Heart left ventricle (tissue), 16 donors: Measurements from ENCODE around the gene SRGAP1. TPM values are rescaled to one million over a fixed set of nuclear protein-coding genes. Genes with fewer than 3 reads are reported as not detected.

ENCODE experiments used
- ATAC-seq, 4 donors: fragments of 200-7000 bp; cut with Tn5 transposase; one replicate each; pipeline ENCODE4 v1.9.1; 2020 to 2022; ENCODE audit warnings: moderate library complexity in 4 of 4, mild to moderate bottlenecking in 3 of 4, moderate number of reproducible peaks in 1 of 4
- DNase-seq, 5 donors: peaks; one replicate each; pipeline ENCODE4 v3.0.0-alpha.2; 2020
- H3K27ac ChIP-seq, 12 donors: fragments of 200-600 bp; sonication (generic) in 4 of 12; one replicate each; pipeline versions ENCODE4 v1.5.0 to v1.8.0; 2016 to 2022; ENCODE audit warnings: mild to moderate bottlenecking in 2 of 12
- H3K27me3 ChIP-seq, 9 donors: fragments of 200-600 bp; sonication (generic) in 2 of 9; one replicate each; pipeline versions ENCODE4 v1.5.1 to v1.8.0; 2016 to 2022; ENCODE audit warnings: mild to moderate bottlenecking in 3 of 9
- H3K36me3 ChIP-seq, 9 donors: fragments of 200-600 bp; sonication (generic) in 2 of 9; one replicate each; pipeline versions ENCODE4 v1.5.0 to v1.8.0; 2018 to 2022; ENCODE audit warnings: mild to moderate bottlenecking in 2 of 9
- H3K4me1 ChIP-seq, 12 donors: fragments of 200-600 bp; sonication (generic) in 4 of 12; one replicate each; pipeline versions ENCODE4 v1.5.0 to v1.8.0; 2016 to 2022; ENCODE audit warnings: mild to moderate bottlenecking in 3 of 12
- H3K4me3 ChIP-seq, 12 donors: fragments of 200-600 bp; sonication (generic) in 4 of 12; one replicate each; pipeline versions ENCODE4 v1.5.0 to v1.8.0; 2017 to 2022; ENCODE audit warnings: mild to moderate bottlenecking in 9 of 12, moderate library complexity in 4 of 12
- H3K9me3 ChIP-seq, 12 donors: fragments of 200-600 bp; sonication (generic) in 4 of 12; one replicate each; pipeline versions ENCODE4 v1.5.0 to v1.8.0; 2016 to 2022; ENCODE audit warnings: mild to moderate bottlenecking in 1 of 12
- POLR2A ChIP-seq, 2 donors: fragments of 450-650 bp; IDR thresholded peaks; one replicate each; pipeline ENCODE4 v1.6.1; 2017; ENCODE audit warnings: antibody characterized with exemption in 2 of 2, mild to moderate bottlenecking in 2 of 2, moderate library complexity in 2 of 2
- WGBS, 4 donors: extraction: QIAGEN DNeasy Blood & Tissue Kit in 2 of 4; methylation state at CpG; one replicate each; pipeline versions ENCODE4 v1.1.5 to v1.1.7; 2013 to 2018; 5-methylcytosine and 5-hydroxymethylcytosine counted together
- intact Hi-C, 10 donors: fragments of 100-400 bp; cut with DNase I; formaldehyde crosslinking; loops; one replicate each; pipeline versions ENCODE4 v1.11.1 to v1.14.2; 2022
- polyA plus RNA-seq, 2 donors: library from polyadenylated mRNA; stranded (reverse); fragments of 200-250 nt; gene quantifications; one replicate each; pipeline ENCODE4 v1.2.3, GENCODE V29; 2013
- total RNA-seq, 9 donors: library from RNA; depleted of rRNA in 2 of 9; stranded (reverse); fragments of >200 nt in 2 of 9; fragmentation: NEBNext Ultra II Directional in 3 of 9; extraction: Animal tissue kit (Norgen Biotek cat#: 25700) in 3 of 9; gene quantifications; one replicate each; pipeline versions ENCODE4 v1.1.0 to v1.2.4, GENCODE V29; 2016 to 2023
- TF ChIP-seq, protein P1 (sequence below), 12 donors: fragments of 200-600 bp; sonication (generic) in 4 of 12; IDR thresholded peaks; one replicate each; pipeline versions ENCODE4 v1.5.0 to v1.8.0; 2018 to 2022; ENCODE audit warnings: antibody characterized with exemption in 12 of 12, mild to moderate bottlenecking in 5 of 12
- donor health status: ischemic (EF 13 %, LVEDD 7.1; RV severe dilation, severe dysfunction).
- donor health status: healthy with polysubstance abuse.
- donor health status: DM: no; HTN: yes; CAD: no.
- donor health status: DM: no; HTN: no; CAD: no.
- donor health status: ischemic (EF 25% LVEDD 6.9; RV normal size, moderate dysfunction).
- donor health status: ischemic (EF 25% LVEDD 5.7; RV mildly dilated, moderate dysfunction).
- donor health status: healthy.
- donor health status: DM: yes; HTN: yes; CAD: no.
- donor health status: ischemic (EF 35%, LVEDD 5.7; RV mildly dilated, moderate dysfunction).
- donor health status: nonischemic (EF 11% LVEDD 7.7; RV severe dilation, severe dysfunction).
- donor health status: DM: yes; HTN: yes; CAD: no.
- donor health status: PGD.
- donor health status: ischemic (EF 29% LVEDD 5.4; RV normal size, mild dysfunction).
- donor health status: nonischemic (EF 23%, LVEDD 6.1; RV moderate dilation, normal function).

Gene SRGAP1
- total and polyA plus RNA-seq, 11 donors = 1.3 to 10.6 (median 4.5) TPM

DNA sequence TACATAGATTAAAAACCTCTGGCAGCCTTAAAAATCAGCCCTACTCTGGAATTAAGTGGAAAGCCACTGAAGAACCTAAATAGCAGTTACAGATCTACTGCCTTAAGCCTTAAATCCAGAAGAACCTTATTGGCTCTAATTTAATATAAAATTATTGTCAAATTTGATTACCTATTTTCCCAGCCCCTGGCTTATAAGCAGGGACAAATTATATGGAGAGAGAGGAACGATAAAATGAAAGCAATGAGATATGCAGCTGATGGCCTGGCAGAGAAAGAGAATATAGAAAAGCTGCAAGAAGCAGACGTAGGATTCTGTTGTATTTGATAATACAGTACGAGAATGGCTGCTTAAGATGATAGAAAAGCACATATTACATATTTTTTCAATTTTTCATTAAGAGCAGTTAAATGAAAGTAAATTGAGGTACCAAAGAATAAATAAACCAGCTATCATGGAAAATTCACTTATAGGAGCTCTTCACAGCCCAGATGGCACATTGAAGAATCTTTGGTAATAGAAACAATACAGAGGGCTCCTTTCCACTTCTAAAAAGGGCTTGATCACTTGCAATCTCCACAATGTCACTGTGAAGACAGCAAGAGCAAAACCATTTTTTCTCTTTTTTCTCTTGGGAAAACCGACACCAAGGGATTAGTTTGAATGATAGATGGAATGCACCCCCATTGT, 248.2 kb downstream of the SRGAP1 start:
- WGBS, 4 donors = 67 to 81% (median 79%) methylated on average over 4 of the region's 4 CpGs
- no peak for TF ChIP-seq POLR2A (IDR thresholded peaks at IDR 0.05)
- TF ChIP-seq, protein P1, sequence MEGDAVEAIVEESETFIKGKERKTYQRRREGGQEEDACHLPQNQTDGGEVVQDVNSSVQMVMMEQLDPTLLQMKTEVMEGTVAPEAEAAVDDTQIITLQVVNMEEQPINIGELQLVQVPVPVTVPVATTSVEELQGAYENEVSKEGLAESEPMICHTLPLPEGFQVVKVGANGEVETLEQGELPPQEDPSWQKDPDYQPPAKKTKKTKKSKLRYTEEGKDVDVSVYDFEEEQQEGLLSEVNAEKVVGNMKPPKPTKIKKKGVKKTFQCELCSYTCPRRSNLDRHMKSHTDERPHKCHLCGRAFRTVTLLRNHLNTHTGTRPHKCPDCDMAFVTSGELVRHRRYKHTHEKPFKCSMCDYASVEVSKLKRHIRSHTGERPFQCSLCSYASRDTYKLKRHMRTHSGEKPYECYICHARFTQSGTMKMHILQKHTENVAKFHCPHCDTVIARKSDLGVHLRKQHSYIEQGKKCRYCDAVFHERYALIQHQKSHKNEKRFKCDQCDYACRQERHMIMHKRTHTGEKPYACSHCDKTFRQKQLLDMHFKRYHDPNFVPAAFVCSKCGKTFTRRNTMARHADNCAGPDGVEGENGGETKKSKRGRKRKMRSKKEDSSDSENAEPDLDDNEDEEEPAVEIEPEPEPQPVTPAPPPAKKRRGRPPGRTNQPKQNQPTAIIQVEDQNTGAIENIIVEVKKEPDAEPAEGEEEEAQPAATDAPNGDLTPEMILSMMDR (IDR thresholded peaks at IDR 0.05) = no peak
- Histone ChIP-seq H3K27me3 (no peaks in the 10 kb centered on the region), H3K4me1 (peaks cover 0 to 39% (median 25%) of the 10 kb centered on the region in 12 donors), H3K36me3 (peaks cover 0 to under 1% (median 0%) of the 10 kb centered on the region in 9 donors), H3K4me3 (no peak overlapping the region), H3K27ac (no peak overlapping the region), H3K9me3 (no peaks in the 10 kb centered on the region)
- intact Hi-C loops = loop anchor here in 4 of 10 donors (5.0 to 10.0 kb wide), 2 partner anchors 248 to 250 kb away; partner anchors contain the start of gene SRGAP1 (in 4 of the 4)
- ATAC-seq (no peak), DNase-seq (no peak)

DNA sequence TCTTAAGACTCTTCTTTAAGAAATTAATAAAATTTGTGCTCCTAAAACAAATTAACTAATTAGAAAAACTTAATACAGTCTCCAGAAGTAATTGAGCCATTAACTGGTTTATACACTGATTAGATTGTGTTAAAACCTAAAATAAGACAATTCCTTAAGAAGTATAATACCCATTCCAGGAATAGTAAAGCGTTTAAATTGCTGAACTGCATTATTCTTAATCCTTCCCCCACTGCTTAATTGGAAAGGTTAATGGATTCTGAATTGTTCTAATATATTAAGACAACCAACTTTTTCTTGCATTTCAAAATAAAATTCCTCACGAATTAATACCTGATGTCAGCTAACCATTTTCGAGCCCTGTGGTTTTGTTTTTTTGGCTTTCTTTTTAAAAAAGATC, 249.2 kb downstream of the SRGAP1 start:
- Histone ChIP-seq H3K9me3 (no peaks in the 10 kb centered on the region), H3K27me3 (no peaks in the 10 kb centered on the region), H3K4me1 (peaks cover 0 to 33% (median 20%) of the 10 kb centered on the region in 12 donors), H3K4me3 (no peak overlapping the region), H3K36me3 (peaks cover 0 to 4% (median 0%) of the 10 kb centered on the region in 9 donors), H3K27ac (no peak overlapping the region)
- ATAC-seq (no peak), DNase-seq (no peak)
- intact Hi-C loops = loop anchor here in 4 of 10 donors (5.0 to 10.0 kb wide), 2 partner anchors 249 to 251 kb away; partner anchors contain the start of gene SRGAP1 (in 4 of the 4)
- TF ChIP-seq POLR2A (IDR thresholded peaks at IDR 0.05) = no peak
- TF ChIP-seq, protein P1 (IDR thresholded peaks at IDR 0.05) = no peak
- WGBS, 4 donors = 95 to 97% (median 97%) methylated on average over 3 of the region's 3 CpGs

DNA sequence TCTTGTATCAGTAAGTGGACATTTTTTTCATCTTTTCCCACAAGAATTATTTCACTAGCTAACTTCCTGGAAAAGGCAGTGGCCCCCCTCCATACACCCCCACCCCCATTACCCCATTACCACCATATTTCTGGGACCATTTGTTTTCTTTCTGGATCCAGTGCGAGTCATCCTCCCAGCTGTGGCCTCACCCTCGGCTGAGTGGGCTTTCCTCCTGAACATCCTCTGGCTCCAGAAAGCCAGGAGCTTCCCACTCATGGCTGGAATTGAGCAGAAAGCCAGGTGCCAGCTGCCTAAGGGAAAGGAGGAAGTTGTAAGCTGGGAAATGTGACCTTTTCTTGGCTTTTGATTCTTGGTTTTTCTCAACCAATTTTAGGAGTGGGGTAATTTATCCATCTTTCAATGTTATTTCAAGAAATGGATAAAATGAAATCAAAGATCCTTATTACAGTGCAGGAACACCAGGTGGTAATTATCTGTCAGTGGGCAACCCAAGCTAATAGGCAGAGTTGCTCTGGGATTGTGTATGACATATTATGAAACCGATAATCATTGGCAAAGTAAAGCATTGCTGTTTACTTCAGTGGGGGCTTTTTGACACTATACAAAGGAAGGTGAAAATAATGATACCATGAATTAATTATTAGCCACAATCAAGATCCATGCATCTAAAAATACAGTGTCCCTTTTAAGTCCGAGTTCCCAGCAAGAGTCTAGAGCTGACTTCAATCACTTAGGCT, 253.0 kb downstream of the SRGAP1 start:
- ATAC-seq (peak in 3 of 4 donors; percentile 20 to 64 (median 60)), DNase-seq (peak in 2 of 5 donors; percentile 40 to 68)
- no peaks in the 10 kb centered on the region for H3K27me3 ChIP-seq
- H3K4me1 ChIP-seq = peaks cover 0 to 22% (median 9%) of the 10 kb centered on the region in 12 donors
- H3K4me3 ChIP-seq = no peak overlapping the region
- 54 to 69% (median 65%) methylated on average over 4 of the region's 4 CpGs for WGBS, 4 donors
- peak overlapping the region in 1 of 12 donors; percentile 50 for H3K27ac ChIP-seq
- H3K9me3 ChIP-seq = no peaks in the 10 kb centered on the region
- peaks cover 0 to 4% (median 0%) of the 10 kb centered on the region in 9 donors for H3K36me3 ChIP-seq
- intact Hi-C loops = loop anchor here in 2 of 10 donors (10.0 kb wide), 1 partner anchor 253 kb away; the partner anchor contains the start of gene SRGAP1 (in 2 of the 2)
- no peak for TF ChIP-seq POLR2A (IDR thresholded peaks at IDR 0.05)
- TF ChIP-seq, protein P1 (IDR thresholded peaks at IDR 0.05) = no peak
